ENCODE results near the gene RUNX2.
A peak's percentile ranks its signal among the peaks of the same experiment; 100 is the strongest.

RUNX2 gene

DNA sequence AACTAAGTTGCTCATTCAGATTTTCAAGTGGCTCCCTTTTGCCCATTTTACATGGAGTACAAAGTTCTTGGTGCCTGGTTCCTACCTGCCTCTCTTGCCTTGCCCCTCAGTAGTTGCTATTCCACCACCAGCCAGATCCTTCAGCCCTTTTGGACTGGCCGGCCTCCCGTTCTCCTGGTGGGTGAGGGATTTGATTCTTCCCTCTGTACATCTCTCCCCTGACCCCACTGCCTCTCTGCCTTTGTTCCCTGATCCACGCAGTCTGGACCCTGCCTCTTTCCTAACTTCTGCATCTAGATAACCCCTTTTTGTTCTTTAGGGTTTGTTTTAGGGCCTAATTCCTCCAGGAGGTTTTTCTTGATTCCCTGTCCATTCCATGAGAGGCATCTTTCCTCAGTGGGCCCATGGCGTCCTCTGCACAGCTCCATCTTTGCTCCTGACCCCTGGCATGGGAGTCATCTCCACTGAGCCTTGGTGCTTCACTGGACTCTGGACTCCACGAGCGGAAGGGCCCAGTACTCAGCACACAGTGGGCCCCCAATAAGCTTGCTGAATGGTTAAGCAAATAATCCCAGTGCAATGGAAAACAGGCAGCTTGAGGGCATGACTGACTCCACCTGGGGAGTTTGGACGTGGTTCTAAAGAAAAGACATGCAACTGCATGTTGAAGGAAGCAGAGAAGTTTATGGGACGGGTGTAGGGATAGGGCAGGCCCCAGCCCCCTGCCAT lies 358.9 kb downstream of the RUNX2 start:
- no peak for DNase-seq

DNA sequence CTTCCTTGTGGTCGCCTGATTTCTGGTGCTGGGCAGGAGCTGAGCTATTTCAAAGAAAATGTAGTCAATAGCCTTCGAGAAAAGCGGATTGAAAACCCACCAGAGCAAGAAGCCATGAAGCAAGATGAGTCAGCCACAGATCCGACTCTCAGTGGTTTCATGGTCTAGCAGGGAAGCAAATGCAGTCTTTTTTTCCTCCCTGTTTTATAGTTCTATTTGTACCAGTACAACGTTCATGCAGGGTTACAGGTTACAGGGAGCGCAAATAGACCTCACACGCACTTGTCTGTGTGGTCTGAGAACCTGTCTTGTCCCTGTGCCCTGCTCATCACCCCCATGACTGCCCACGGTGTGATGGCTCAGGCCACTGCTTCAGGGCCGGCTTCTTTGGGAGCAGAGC lies 359.4 kb downstream of the RUNX2 start:
- DNase-seq = no peak

DNA sequence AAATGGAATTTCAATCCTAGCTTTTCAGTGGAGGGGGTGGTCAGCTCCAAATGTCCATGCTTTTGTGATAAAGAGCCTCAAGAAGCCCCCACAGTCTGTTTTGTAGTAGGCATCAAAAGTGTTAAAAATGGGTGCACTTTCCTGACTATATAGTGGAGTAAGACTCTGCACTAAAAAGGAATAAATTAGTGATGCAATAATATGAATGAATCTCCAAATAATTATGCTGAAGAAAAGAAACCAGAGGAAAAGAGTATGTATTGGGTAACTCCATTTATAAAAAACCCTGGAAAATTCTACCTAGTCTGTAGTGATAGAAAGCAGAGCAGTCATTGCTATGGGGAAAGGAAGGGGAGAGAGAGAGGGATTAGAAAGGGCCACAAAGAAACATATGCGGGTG lies 360.1 kb downstream of the RUNX2 start:
- DNase-seq = no peak

DNA sequence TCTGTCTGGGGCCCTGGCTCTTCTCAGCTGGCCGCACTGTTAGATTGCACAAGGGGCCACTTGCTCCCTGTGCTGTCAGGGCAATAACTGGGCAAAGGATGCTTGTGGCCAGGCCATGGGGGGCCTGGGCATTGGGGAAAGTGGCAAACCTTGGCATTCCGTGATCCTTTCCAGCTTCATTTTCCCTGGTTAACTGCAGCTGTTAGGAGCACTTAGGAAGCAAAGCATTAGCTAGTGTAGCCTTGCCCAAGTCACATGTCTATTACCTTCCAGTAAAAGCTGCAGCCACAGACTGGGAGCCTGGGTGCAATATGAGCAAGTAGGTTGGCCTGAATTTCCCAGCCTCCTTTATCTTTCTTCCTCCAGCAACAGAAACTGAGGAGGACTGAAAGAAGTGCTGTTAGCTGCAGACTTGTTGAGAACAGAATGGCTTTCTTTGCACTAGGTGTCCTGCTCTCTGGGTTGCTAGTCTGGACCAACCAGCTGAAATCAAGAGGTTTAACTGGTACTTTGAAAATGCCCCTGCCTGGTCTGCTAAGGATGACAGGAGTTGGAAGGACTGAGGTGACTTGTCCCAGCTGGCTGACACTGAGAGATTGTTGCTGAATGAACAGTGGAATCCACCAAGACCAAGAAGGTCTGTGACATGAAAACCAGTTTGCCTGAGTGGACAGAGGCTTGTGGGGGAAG lies 361.9 kb downstream of the RUNX2 start:
- no peak for DNase-seq

DNA sequence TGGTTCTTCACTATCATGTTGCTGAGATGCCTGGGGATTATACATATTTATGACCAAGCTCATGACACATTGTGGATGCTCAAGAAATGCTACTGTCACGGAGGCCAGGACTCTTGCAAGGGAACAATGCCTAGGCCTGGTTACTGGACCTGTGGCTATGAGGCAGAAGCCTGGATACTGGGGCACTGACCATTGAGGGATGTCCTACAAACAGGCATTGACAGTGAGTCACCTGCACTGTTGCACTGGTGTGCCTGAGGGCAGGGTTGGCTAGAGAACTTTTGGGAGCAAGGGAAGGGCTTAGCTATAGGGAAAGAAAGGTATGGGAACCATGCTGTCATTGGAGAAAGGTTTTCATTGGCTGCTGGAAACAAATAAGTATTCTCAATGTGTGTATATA lies 362.7 kb downstream of the RUNX2 start:
- DNase-seq = peak; percentile 57

DNA sequence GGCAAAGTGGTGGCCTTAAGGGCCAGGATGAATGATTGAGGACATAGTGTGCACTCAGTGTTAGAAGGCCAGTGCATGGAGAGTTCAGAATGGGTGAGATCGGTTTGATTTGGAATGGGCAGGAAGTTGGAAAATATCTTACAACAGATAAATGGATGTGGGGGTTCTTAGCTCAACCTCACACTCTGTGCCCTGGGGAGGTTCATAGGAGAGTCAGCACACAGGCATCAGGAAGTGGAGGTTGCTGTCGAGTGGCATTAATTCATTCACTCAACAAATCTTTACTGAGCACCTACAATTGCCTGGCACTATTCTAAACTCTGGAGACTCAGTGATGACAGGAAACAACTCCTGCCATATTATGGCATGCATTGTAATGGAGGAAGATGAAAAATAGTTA lies 363.3 kb downstream of the RUNX2 start:
- DNase-seq = peak; percentile 74

DNA sequence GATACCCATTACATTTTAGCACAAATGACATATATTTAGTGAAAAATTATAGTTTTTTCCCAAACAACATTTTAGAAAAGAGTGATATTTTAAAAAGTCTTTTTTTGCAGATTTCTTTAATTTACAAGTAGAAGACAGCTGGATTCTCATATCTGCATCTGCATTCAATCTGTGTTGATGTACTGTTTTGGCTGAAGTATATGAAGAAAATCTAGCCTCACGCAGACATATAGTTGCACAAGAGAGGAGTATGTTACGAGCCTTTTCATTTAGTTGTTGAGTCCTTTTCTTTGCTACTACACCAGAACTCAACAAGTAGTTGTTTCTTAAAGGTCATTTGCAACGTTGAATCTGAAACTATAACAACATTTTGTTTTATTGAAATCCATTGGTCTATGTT lies 363.9 kb downstream of the RUNX2 start:
- no peak for DNase-seq

DNA sequence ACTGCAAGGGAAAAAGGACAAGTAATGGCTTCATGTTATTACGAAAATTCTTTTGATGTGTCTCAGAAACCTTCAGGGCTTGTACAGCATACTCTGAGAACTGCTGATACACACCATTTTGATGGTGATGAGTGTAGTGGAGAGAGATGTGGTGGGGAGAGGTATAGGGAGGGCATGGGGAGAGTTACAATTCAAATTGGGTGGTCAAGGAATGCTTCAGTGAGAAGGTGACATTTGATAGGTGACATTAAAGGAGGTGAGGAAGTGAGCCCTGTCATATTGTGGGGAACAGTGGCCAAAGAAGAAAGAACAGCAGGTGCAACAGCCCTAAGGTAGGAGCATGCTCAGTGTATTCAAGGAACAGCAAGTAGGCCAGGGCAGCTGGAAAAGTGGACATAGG lies 368.6 kb downstream of the RUNX2 start:
- no peak for DNase-seq

DNA sequence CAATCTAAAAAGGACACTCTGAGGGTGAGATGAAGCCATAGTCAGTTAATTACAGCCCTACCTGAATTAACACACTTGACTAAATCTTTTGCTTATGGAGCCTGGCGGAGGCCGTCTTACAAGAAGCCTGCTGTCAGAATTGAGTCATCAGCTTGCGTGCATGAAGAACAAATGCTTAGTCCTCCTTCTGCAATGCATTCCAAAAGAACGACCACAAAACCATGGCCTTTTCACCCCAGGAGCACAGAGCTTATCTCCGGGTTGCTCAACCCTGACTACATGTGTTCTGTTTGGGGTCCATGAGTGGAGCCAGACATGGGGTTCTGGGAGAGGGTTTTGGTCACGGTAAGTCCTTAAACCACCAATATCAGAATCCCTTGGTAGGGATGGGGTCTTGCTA lies 369.5 kb downstream of the RUNX2 start:
- peak; percentile 98 for DNase-seq

DNA sequence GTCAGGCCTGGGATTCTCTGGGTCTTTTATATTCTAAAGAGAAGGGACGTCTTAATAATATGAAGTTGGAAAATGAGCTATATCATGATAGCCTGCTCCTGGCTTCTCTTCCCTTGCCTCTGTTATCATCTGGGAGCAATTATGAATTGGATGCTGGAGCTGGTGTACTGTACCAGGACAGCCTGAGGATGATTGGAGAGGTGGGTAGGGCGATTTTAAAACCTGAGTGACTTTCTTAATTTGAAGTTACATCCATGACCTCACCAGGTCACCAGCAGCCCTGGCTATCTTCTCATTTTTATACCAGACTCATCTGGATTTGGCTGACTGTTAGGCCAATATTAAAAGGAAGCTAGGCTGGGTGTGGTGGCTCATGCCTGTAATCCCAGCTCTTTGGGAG lies 369.9 kb downstream of the RUNX2 start:
- DNase-seq = peak; percentile 75

DNA sequence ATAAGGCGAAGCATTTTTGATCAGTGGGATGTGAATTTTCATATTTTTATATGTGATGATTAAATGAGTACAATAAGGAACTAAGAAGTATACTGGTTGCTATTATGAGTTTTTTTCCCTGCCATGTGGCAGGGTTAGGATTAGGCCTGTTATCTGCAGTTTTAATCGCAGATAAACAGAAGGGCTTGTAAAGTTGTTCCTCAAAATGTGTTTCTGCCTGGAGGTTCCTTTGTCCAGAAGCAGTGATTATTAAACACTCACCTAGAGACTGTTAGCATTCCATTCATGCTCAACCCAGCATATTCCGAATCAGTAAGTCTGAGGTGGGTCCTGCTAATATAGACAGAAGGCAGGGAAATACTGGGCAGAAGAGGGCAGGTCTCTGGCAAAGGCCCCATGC lies 371.5 kb downstream of the RUNX2 start:
- no peak for DNase-seq

DNA sequence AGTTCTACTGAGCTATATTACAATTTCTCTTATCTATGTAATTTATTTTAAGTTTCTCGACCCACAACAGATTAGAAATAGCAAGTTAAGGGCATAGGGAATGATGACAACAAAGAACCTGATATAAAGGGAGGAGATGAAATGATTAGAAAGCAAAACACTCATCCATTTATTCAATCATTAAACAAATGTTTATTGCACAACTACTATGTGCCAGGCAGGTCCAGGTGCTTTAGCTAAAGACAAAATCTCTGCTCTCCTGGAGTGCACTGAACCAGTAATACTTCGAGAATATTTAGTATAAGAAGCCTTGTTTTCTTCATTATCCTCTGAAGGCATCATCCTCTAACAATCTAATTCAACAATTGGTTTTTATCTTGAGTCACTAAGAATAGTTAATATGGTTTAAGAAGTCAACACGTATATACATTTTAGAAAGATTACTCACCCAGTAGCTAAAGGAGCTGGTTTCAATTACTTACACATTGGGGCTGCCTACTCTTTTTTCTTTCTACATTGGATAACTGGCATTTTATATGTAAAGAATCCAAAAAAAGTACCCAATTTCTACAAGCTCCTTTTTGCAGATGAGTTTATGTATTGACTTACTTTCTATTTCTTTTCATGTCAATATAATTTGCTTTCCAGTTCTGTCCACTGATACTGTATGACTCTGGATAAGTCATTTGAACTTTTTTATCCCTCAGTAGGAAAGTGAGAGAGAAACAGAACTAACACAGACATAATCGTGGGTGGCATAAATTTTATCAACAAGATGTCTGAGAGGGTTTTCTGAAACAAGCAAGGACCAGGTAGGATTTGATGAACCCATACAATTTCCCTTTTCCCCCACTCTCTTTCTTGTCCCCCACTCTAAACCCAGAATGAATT lies 375.0 kb downstream of the RUNX2 start:
- DNase-seq = peak; percentile 71

DNA sequence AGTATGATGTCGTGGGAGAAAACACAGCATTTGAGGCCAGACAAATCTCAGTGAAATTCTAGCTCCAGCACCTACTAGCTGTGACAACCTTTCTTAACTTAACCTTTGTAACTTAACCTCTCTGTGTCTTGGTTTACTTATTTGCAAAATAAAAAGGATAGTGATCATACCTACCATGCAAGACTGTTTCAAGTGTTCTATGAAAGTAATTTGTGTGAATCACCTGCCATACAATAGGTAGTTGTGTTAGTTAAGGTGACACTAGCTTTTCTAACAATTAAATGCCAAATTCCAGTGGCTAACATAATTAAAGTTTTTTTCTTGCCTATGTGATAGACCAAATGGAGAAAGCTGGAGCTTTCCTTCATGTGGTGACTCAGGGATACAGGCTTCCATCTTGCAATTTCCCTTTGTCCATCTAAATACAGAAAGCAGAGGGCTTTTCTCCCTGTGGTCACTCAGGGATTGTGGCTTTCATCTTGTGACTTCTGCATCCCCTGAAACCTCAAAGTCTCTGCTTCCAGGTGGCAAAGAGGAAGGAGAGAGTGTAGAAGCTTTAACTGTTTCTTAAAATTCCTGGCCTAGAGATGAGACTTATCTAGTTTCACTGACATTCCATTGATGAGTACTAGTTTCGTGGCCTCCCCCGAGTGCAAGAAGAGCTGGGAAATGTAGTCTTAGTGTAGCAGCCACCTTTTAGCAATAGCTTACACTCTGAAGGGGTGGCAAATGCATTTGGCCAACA lies 376.1 kb downstream of the RUNX2 start:
- no peak for DNase-seq

DNA sequence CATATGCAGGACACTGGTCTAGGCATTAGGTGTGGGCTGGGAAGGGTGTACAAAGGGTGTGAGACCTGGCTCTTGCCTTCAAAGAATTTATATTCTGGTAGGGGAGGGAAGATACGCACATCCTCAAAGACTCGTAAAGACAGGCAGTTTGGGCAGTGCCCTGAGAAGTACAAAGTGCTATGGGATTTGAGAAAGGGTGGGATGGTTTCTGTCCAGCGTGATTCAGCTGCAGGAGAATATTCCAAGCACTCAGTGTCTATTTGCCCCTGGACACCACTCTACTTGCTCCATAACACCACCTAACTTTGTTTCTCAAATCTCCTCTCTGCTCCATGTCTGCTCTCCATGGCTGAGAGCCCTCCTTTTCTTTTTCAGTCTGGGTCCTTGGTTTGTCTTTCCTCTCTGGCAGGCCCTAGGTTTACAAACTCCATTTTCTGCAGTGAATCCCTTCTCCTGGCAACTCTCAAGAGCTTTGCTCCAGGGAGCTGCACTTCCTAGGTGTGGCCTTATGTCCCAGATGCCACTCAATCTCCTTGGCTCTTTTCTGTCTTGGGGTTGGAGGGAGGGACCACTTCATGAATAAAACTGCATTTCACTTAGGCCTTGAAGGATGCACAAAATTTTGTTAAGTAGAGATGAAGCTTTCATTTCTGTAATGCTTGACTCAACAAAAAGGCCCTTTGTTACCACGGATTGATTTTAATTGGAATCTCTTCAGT lies 377.2 kb downstream of the RUNX2 start:
- DNase-seq = no peak

DNA sequence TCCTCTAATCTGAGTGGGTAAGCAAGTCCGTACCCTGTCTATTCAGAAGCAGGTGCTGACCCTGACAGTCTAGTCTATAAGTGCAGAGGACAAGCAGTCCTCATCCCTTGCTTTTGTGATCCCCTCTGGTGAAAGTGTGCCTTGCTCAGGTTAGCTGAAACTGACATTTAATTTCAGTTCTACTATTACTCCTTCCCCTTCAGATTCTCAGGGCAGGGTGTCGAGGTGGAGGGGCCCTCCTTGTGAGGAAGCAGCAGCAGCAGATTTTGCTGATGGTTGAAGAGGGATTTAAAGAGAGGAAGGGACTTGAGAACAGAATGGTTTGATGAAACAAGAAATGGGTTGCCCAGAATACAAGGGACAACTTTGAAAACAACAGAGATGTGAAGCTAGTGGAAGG lies 378.2 kb downstream of the RUNX2 start:
- DNase-seq = no peak

DNA sequence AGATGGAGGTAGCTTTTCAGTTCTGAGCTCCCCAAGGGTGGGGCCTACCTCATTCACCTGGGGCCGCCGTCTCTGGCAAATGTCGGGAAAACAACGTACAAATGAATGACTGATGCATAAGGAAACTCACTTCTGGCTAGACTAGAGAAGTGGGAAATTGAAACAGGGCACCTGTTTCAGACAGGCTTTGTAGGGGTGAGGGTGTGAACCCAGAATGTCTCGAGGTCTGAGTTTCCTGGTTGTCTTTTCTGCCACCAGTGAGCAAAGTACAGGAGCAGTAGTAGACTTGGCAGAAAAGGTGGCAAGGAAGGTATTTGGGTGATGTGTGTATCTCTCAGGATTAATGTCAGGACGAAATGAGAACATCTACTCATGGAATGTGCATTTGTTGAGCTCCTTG lies 379.0 kb downstream of the RUNX2 start:
- no peak for DNase-seq

DNA sequence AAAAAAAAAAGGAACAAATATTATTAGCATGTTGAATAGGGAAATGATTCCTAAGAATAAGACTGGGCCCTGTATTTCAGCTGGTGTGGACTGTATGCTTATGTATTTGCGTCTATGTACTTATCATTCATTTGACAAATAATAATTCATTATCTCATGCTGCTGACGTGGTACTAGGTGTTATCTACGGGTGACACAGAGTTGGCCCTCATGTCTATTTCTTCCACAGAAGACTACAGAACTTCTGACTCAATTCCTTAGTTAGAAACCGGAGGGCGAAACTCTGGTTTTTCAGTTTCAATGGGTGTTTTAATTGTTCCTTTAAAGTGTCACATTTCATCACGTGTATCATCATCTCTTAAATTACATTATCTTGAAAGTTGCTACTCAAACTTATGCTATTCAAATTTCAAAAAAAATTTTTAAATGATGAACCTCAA lies 381.7 kb downstream of the RUNX2 start:
- DNase-seq = no peak

DNA sequence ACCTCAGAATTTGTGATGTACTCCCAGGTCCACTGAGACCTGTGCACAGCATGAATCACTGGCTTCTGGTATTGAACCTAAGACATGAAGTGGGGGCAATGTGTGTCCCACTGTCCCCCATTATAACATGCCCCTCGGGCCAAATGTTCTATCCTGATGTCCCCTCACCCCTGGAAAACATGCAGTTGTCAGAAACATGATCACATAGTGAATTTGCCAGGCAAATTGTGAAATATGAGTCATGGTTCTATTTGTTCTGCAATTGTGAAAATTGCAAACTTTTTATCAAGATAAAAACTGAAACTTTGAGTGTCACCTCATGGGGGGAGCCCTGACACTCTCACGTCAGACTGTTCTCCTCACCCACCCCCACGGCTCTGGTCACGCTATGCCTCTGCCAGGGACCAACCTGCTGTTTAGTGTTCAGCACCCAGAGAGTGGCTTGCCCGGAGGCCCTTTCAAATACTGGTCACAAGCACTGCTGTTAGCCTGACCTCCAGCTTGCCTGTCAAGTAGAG lies 382.2 kb downstream of the RUNX2 start:
- DNase-seq = peak; percentile 65

DNA sequence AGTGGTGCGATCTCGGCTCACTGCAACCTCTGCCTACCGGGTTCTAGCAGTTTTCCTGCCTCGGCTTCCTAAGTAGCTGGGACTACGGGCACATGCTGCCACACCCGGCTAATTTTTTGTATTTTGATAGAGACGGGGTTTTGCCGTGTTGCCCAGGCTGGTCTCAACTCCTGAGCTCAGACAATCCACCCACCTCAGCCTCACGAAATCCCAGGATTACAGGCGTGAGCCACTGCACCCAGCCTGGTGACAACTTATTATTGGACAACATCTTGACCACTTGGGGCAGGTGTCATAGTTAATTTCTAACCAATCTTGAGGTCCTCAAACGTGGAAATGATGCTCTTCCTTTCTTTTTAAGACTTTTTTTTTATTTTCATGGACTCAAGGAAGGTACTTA lies 383.9 kb downstream of the RUNX2 start:
- DNase-seq = no peak

DNA sequence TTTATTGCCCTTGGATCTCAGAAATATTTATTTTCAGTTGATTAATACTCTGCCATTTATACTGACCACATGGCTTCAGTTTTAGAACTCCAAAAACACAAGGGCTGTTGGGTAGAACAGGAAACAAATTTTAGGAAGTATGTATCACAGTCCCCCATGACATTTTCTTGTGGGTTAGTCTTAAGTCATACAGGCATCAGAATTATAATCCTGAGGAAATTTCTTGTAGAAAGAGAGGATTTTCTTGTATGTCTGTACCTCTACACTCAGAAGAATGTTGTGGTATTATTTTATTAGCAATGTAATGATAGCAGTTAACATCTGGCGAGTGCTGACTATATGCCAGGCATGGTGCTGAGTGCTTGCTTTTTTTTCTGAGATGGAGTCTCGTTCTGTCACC lies 384.7 kb downstream of the RUNX2 start:
- peak; percentile 48 for DNase-seq

Data from EL (cell line).